Suprapubic skin (tissue), 4 donors: ENCODE data around the gene SOS2. TPM values are rescaled to one million over a fixed set of nuclear protein-coding genes. Genes with fewer than 3 reads are reported as not detected.

ENCODE experiments used
- DNase-seq, 2 donors: peaks; one replicate each; pipeline ENCODE4 v3.0.0-alpha.2; 2019; ENCODE audit warnings: low spot score in 2 of 2
- H3K27ac ChIP-seq: fragments of 200-600 bp; sonication (generic); one replicate; pipeline ENCODE4 v1.5.1; 2019
- H3K27me3 ChIP-seq: fragments of 200-600 bp; sonication (generic); one replicate; pipeline ENCODE4 v1.5.1; 2019
- H3K36me3 ChIP-seq: fragments of 200-600 bp; sonication (generic); one replicate; pipeline ENCODE4 v1.5.1; 2019
- H3K4me1 ChIP-seq: fragments of 200-600 bp; sonication (generic); one replicate; pipeline ENCODE4 v1.5.1; 2019
- H3K4me3 ChIP-seq: fragments of 200-600 bp; sonication (generic); one replicate; pipeline ENCODE4 v1.5.1; 2019; ENCODE audit warnings: mild to moderate bottlenecking
- H3K9me3 ChIP-seq: fragments of 200-600 bp; sonication (generic); one replicate; pipeline ENCODE4 v1.5.1; 2019
- EP300 ChIP-seq: sonication (generic); formaldehyde crosslinking; IDR thresholded peaks from one replicate; pipeline ENCODE4 v1.6.1; 2017; ENCODE audit warnings: antibody characterized with exemption
- POLR2A ChIP-seq, 2 donors: fragments of 450-650 bp; IDR thresholded peaks; one replicate each; pipeline ENCODE4 v1.6.1; 2017; ENCODE audit warnings: antibody characterized with exemption in 2 of 2, mild to moderate bottlenecking in 2 of 2, moderate library complexity in 2 of 2
- POLR2AphosphoS5 ChIP-seq, 3 donors: sonication (generic); formaldehyde crosslinking; IDR thresholded peaks; one replicate each; pipeline ENCODE4 v1.6.1; 2017; ENCODE audit warnings: antibody characterized with exemption in 3 of 3
- WGBS: methylation state at CpG from one replicate; pipeline ENCODE4 v1.1.5; 2018; 5-methylcytosine and 5-hydroxymethylcytosine counted together
- total RNA-seq, 4 donors: library from RNA; depleted of rRNA; stranded (reverse); fragments of >200 nt; gene quantifications; one replicate each; pipeline ENCODE4 v1.1.0, GENCODE V29; 2016
- TF ChIP-seq, protein P1 (sequence below), 2 donors: fragments of 200-600 bp in 1 of 2; fragments of 450-650 bp in 1 of 2; sonication (generic) in 1 of 2; IDR thresholded peaks; one replicate each; pipeline ENCODE4 v1.5.1; 2016 to 2019; ENCODE audit warnings: antibody characterized with exemption in 2 of 2, mild to moderate bottlenecking in 1 of 2, moderate library complexity in 1 of 2

Gene SOS2
- total RNA-seq = 10 to 100 TPM; 22.5 to 40.8 (median 30.4) TPM

- peak within 1 kb of the TSS; percentile 72 for H3K4me3 ChIP-seq
- WGBS = 2% methylated on average over 12 of the region's 90 CpGs
- H3K36me3 ChIP-seq = no peaks in the 10 kb centered on the region
- no peaks in the 10 kb centered on the region for H3K27me3 ChIP-seq
- H3K27ac ChIP-seq = peak within 1 kb of the TSS; percentile 96
- H3K9me3 ChIP-seq = no peaks in the 10 kb centered on the region
- DNase-seq = peak; percentile 87 to 90
- TF ChIP-seq EP300 (no peak), POLR2AphosphoS5 (IDR thresholded peaks at IDR 0.05) (peak in 1 of 3 donors; percentile 60), POLR2A (IDR thresholded peaks at IDR 0.05) (peak; percentile 46 to 85)
- H3K4me1 ChIP-seq = peaks cover 33% of the 10 kb centered on the region
Observed at GRCh38 chr14:50231475-50232275, at the start of gene SOS2. Gene SOS2 (minus strand): TSS chr14:50231578. CDS start chr14:50231283, 295 bp downstream.

DNA sequence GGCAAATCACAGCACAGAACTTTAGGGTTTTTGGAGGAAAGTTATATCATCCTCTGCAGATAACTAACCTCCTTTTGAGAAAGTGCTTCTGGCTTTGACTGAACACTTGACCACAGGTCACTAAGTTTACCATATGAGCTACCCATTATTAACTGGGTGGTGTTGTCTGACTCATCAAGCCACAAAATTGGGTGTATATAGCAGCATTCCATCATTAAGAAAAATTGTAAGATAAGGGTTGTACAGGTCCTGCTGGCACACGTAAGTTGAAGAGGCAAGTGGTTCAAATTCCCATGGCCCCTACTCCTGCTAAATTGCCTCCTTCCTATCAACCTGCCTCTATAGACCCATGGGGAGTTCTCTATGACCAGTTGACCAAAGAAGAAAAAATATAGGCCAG is 41.1 kb upstream of the SOS2 start:
- WGBS = 100% methylated on average over 1 of the region's 1 CpG
- Histone ChIP-seq H3K27ac (no peak overlapping the region), H3K27me3 (no peaks in the 10 kb centered on the region), H3K4me3 (no peak overlapping the region), H3K36me3 (peaks cover 5% of the 10 kb centered on the region), H3K9me3 (no peaks in the 10 kb centered on the region), H3K4me1 (no peaks in the 10 kb centered on the region)
- no peak for DNase-seq
- TF ChIP-seq EP300 (no peak), POLR2AphosphoS5 (IDR thresholded peaks at IDR 0.05) (no peak), POLR2A (IDR thresholded peaks at IDR 0.05) (no peak)
- TF ChIP-seq, protein P1, sequence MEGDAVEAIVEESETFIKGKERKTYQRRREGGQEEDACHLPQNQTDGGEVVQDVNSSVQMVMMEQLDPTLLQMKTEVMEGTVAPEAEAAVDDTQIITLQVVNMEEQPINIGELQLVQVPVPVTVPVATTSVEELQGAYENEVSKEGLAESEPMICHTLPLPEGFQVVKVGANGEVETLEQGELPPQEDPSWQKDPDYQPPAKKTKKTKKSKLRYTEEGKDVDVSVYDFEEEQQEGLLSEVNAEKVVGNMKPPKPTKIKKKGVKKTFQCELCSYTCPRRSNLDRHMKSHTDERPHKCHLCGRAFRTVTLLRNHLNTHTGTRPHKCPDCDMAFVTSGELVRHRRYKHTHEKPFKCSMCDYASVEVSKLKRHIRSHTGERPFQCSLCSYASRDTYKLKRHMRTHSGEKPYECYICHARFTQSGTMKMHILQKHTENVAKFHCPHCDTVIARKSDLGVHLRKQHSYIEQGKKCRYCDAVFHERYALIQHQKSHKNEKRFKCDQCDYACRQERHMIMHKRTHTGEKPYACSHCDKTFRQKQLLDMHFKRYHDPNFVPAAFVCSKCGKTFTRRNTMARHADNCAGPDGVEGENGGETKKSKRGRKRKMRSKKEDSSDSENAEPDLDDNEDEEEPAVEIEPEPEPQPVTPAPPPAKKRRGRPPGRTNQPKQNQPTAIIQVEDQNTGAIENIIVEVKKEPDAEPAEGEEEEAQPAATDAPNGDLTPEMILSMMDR (IDR thresholded peaks at IDR 0.05) = no peak

DNA sequence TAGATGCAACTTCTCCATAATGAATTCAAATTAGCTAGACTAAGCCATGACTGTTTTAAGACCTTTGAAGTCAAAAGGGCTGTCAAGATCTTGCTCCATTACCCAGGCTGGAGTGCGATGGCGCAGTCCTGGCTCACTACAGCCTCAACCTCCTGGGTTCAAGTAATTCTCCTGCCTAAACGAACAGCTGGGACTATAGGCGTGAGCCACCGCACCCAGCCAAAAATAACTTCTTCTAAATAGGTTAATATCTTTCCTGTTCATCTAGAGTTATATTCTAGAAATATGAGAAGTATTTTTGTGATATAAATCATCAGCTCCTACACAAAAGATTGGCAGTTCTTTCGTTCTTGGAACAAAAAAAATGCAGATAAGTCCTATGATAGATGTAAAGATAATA is 39.6 kb upstream of the SOS2 start:
- TF ChIP-seq POLR2AphosphoS5 (IDR thresholded peaks at IDR 0.05) (no peak), EP300 (no peak), POLR2A (IDR thresholded peaks at IDR 0.05) (no peak)
- TF ChIP-seq, protein P1 (IDR thresholded peaks at IDR 0.05) = no peak
- no peaks in the 10 kb centered on the region for H3K4me1 ChIP-seq
- H3K4me3 ChIP-seq = no peak overlapping the region
- H3K27ac ChIP-seq = no peak overlapping the region
- H3K36me3 ChIP-seq = peaks cover 5% of the 10 kb centered on the region
- H3K9me3 ChIP-seq = no peaks in the 10 kb centered on the region
- 59% methylated on average over 6 of the region's 6 CpGs for WGBS
- no peak for DNase-seq
- no peaks in the 10 kb centered on the region for H3K27me3 ChIP-seq

DNA sequence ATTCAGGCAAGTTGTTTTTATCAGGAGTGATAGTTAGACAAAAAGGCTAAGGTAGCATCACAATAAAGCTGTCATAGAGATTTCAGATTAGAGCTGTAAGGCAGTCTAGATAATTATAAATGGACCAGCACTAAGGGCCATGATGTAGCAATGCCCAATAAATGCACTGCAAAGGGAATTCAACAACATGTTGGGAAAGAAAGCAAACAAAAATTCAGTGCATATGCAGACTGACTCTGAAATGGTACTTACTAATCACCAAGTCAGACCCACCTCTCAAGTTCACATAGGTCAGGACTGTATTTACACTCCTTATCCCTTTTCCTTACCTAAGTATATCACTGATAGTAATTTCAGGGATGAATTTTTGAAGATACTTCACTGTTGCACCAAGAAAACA is 33.7 kb upstream of the SOS2 start:
- DNase-seq = no peak
- Histone ChIP-seq H3K4me1 (no peaks in the 10 kb centered on the region), H3K36me3 (peaks cover 8% of the 10 kb centered on the region), H3K27me3 (no peaks in the 10 kb centered on the region), H3K4me3 (no peak overlapping the region), H3K27ac (no peak overlapping the region), H3K9me3 (no peaks in the 10 kb centered on the region)
- TF ChIP-seq EP300 (no peak), POLR2A (IDR thresholded peaks at IDR 0.05) (no peak), POLR2AphosphoS5 (IDR thresholded peaks at IDR 0.05) (no peak)
- TF ChIP-seq, protein P1 (IDR thresholded peaks at IDR 0.05) = no peak

DNA sequence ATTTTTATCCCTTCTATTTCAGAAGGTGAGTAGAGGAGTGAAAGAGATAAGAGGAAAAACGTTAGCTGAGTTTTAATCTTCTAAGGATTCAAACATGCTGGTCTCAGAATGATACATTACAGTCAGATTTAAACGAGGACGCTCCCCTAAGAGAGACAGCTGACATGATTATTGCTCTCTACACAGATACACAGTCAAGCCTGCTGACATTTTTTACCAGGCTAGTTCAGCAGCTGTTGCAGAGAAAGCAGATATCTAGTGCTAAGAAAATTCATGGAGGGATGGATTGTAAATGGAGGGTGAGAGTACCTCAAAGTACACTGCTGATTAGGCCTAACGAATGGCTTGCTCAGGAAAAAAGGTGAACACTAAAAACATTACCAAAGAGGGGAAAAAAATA is 31.9 kb upstream of the SOS2 start:
- Histone ChIP-seq H3K27me3 (no peaks in the 10 kb centered on the region), H3K27ac (no peak overlapping the region), H3K4me3 (no peak overlapping the region), H3K36me3 (peaks cover 8% of the 10 kb centered on the region), H3K9me3 (no peaks in the 10 kb centered on the region), H3K4me1 (no peaks in the 10 kb centered on the region)
- no peak for DNase-seq
- TF ChIP-seq EP300 (no peak), POLR2A (IDR thresholded peaks at IDR 0.05) (no peak), POLR2AphosphoS5 (IDR thresholded peaks at IDR 0.05) (no peak)
- TF ChIP-seq, protein P1 (IDR thresholded peaks at IDR 0.05) = no peak
- 77% methylated on average over 4 of the region's 4 CpGs for WGBS
